ENCODE data around the gene CACNA2D3.

GRCh38 chr3:54342676-54343075 lies 220.3 kb downstream of the CACNA2D3 start:
- TF ChIP-seq CTCF (optimal IDR thresholded peaks at IDR 0.05 in 1 of 3, IDR thresholded peaks at IDR 0.05 in 1 of 3, conservative IDR thresholded peaks at IDR 0.05 in 1 of 3; ENCODE audit: extremely low read depth in 1 of 3, insufficient read depth in 2 of 3, low read length in 3 of 3) (no peak), EZH2 (IDR thresholded peaks at IDR 0.05; ENCODE audit: low read length) (no peak)
